ENCODE results near the gene CD160.

- TF ChIP-seq CTCF (IDR thresholded peaks at IDR 0.05) (no peak), POLR2A (IDR thresholded peaks at IDR 0.05) (no peak)
Measured at GRCh38 chr1:145758116-145758515, 38.8 kb downstream of the CD160 start.
